Measurements from ENCODE around the gene ATOSB.
A peak's percentile ranks its signal among the peaks of the same experiment; 100 is the strongest.
"Not testable (repeated sequence)": the region's sequence is repeated elsewhere in the genome, so short reads cannot be mapped to it uniquely, and the experiment has no call there.

Gene ATOSB

GRCh38 chr9:35115680-35116538, at the start of gene ATOSB:
TSS of gene ATOSB (minus strand) at chr9:35115862. CDS start at chr9:35108274, 7,588 bp downstream.
- DNase-seq = peak; percentile 94

- no peak for DNase-seq
These were observed 49.0 kb upstream of the ATOSB start for GRCh38 chr9:35164711-35165110.

GRCh38 chr9:35163413-35163812, 47.8 kb upstream of the ATOSB start:
- DNase-seq = no peak

GRCh38 chr9:35162605-35163315, 47.1 kb upstream of the ATOSB start:
- DNase-seq = no peak

GRCh38 chr9:35161713-35162604, 46.3 kb upstream of the ATOSB start, which contains the start of gene UNC13B:
TSS of gene UNC13B (plus strand) at chr9:35162009. CDS start at chr9:35162284, 275 bp downstream.
- DNase-seq = peak; percentile 86

- DNase-seq = no peak
These were observed 43.0 kb upstream of the ATOSB start for GRCh38 chr9:35158501-35159280.

GRCh38 chr9:35157836-35158235, 42.2 kb upstream of the ATOSB start:
- not testable (repeated sequence) for DNase-seq

- DNase-seq = no peak
These were observed 41.1 kb upstream of the ATOSB start for GRCh38 chr9:35156781-35157180.

- DNase-seq = no peak
These were observed 37.3 kb upstream of the ATOSB start for GRCh38 chr9:35152926-35153325.

GRCh38 chr9:35147941-35148563, 32.4 kb upstream of the ATOSB start:
- DNase-seq = not testable (repeated sequence)

GRCh38 chr9:35142037-35142436, 26.4 kb upstream of the ATOSB start:
- DNase-seq = no peak

GRCh38 chr9:35140093-35140492, 24.4 kb upstream of the ATOSB start:
- DNase-seq = no peak

- no peak for DNase-seq
These were observed 21.2 kb upstream of the ATOSB start for GRCh38 chr9:35136866-35137265.

- no peak for DNase-seq
These were observed 20.3 kb upstream of the ATOSB start for GRCh38 chr9:35135988-35136387.

- DNase-seq = no peak
These were observed 19.3 kb upstream of the ATOSB start for GRCh38 chr9:35134920-35135319.

GRCh38 chr9:35116898-35117551, 1.4 kb upstream of the ATOSB start:
- DNase-seq = peak; percentile 92

- DNase-seq = no peak
These were observed 856 bp upstream of the ATOSB start for GRCh38 chr9:35116539-35116897.

GRCh38 chr9:35114840-35115628, 628 bp downstream of the ATOSB start:
- peak; percentile 46 for DNase-seq

GRCh38 chr9:35114113-35114839, 1.4 kb downstream of the ATOSB start:
- peak; percentile 79 for DNase-seq
